Activated CD8-positive, alpha-beta T cell treated with anti-CD3 and anti-CD28 coated beads for 36 hours (primary cell): ENCODE data around the gene GOLT1A. TPM values are rescaled to one million over a fixed set of nuclear protein-coding genes. Genes with fewer than 3 reads are reported as not detected.
A peak's percentile ranks its signal among the peaks of the same experiment; 100 is the strongest.

ENCODE experiments used
- ATAC-seq: fragments of 200-7000 bp; cut with Tn5 transposase; one replicate; pipeline ENCODE4 v1.10.0; 2021; ENCODE audit warnings: mild to moderate bottlenecking, moderate library complexity
- CTCF ChIA-PET: fragments of 350-600 bp; sonication (Branson Sonifier 250); formaldehyde crosslinking; loops from one replicate; lab custom pipeline; 2021; ENCODE audit warnings: antibody characterized with exemption; lab: Charles Lee
- POLR2A ChIA-PET: fragments of 350-600 bp; sonication (Branson Sonifier 250); formaldehyde crosslinking; loops from one replicate; lab custom pipeline; 2021; ENCODE audit warnings: antibody characterized with exemption; lab: Charles Lee
- DNase-seq: peaks from one replicate; pipeline ENCODE4 v3.0.0-alpha.2; 2020
- H3K27ac Mint-ChIP-seq: one replicate; pipeline ENCODE4 v1.8.0; 2021; ENCODE audit warnings: mild to moderate bottlenecking, mixed read lengths
- H3K27me3 Mint-ChIP-seq: one replicate; pipeline ENCODE4 v1.8.0; 2021; ENCODE audit warnings: mixed read lengths
- H3K36me3 Mint-ChIP-seq: one replicate; pipeline ENCODE4 v1.8.0; 2021; ENCODE audit warnings: low read depth, mixed read lengths
- H3K4me1 Mint-ChIP-seq: one replicate; pipeline ENCODE4 v1.8.0; 2021; ENCODE audit warnings: low read depth, mixed read lengths
- H3K4me3 Mint-ChIP-seq: one replicate; pipeline ENCODE4 v1.8.0; 2021; ENCODE audit warnings: mild to moderate bottlenecking, moderate library complexity, mixed read lengths
- H3K9me3 Mint-ChIP-seq: one replicate; pipeline ENCODE4 v1.8.0; 2021; ENCODE audit warnings: mixed read lengths
- intact Hi-C: fragments of 100-400 bp; cut with micrococcal nuclease; formaldehyde crosslinking; loops from one replicate; pipeline ENCODE4 v1.10.0; 2022
- total RNA-seq, 2 experiments: library from RNA; stranded (reverse); gene quantifications; one replicate each; pipeline ENCODE4 v1.2.3, GENCODE V29; 2021
- TF ChIP-seq, protein P1 (sequence below): fragments of 200-600 bp; IDR thresholded peaks from one replicate; pipeline ENCODE4 v1.8.0; 2022; ENCODE audit warnings: antibody characterized with exemption, mild to moderate bottlenecking

GOLT1A gene
- total RNA-seq, 2 experiments from 2014 or later, result not detected

- H3K9me3 Mint-ChIP-seq, result no peaks in the 10 kb centered on the region
- no peak overlapping the region for H3K27ac Mint-ChIP-seq
- no peaks in the 10 kb centered on the region for H3K27me3 Mint-ChIP-seq
- no peak overlapping the region for H3K4me3 Mint-ChIP-seq
- H3K36me3 Mint-ChIP-seq, result no peaks in the 10 kb centered on the region
- intact Hi-C loops, result no loop called here
- ChIA-PET POLR2A (interaction anchor here (0.7 kb wide), 1 partner anchor 156 kb away, joined by 3 read pairs; no protein-coding TSS in a partner anchor), CTCF (interaction anchor here (0.8 to 12.4 kb wide), 3 partner anchors 14 to 100 kb away, joined by 3 to 142 read pairs (median 3); partner anchors contain the start of gene PLEKHA6)
- ATAC-seq (no peak), DNase-seq (no peak)
- TF ChIP-seq, protein P1, sequence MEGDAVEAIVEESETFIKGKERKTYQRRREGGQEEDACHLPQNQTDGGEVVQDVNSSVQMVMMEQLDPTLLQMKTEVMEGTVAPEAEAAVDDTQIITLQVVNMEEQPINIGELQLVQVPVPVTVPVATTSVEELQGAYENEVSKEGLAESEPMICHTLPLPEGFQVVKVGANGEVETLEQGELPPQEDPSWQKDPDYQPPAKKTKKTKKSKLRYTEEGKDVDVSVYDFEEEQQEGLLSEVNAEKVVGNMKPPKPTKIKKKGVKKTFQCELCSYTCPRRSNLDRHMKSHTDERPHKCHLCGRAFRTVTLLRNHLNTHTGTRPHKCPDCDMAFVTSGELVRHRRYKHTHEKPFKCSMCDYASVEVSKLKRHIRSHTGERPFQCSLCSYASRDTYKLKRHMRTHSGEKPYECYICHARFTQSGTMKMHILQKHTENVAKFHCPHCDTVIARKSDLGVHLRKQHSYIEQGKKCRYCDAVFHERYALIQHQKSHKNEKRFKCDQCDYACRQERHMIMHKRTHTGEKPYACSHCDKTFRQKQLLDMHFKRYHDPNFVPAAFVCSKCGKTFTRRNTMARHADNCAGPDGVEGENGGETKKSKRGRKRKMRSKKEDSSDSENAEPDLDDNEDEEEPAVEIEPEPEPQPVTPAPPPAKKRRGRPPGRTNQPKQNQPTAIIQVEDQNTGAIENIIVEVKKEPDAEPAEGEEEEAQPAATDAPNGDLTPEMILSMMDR, result no peak
- no peaks in the 10 kb centered on the region for H3K4me1 Mint-ChIP-seq
These were observed 47.5 kb upstream of the GOLT1A start for GRCh38 chr1:204261266-204261665.

DNA sequence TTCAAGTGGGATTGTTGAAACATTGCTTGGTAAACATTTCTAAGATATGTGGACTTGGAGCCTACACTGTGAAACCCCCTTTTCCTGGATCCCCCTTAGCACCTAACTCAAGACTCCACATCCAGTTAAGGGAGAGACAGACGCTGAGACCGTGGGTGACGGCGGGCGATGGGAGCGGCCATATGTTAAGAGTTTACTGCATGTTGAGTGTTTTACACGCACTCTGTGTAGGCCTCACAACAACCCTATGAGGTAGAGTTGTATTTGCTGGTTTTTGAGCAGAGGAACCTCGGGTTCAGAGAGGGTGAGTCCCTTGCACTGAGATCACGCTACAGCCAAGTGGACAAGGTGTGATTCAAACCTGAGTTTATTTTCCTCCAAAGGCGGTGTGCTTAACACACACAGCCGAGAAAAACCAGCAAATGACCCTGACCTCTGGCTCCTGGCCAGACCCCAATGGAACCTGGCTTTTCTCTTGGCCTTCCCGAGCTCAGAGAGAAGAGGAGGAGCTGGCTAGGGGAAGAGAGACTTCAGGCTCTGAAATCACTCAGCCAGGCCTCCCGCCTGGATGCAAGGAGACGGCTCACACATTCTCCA lies 46.9 kb upstream of the GOLT1A start:
- H3K9me3 Mint-ChIP-seq, result no peaks in the 10 kb centered on the region
- no peaks in the 10 kb centered on the region for H3K27me3 Mint-ChIP-seq
- H3K27ac Mint-ChIP-seq, result no peak overlapping the region
- no peaks in the 10 kb centered on the region for H3K36me3 Mint-ChIP-seq
- TF ChIP-seq, protein P1, result no peak
- no peaks in the 10 kb centered on the region for H3K4me1 Mint-ChIP-seq
- POLR2A ChIA-PET, result interaction anchor here (0.7 kb wide), 1 partner anchor 155 kb away, joined by 3 read pairs; no protein-coding TSS in a partner anchor
- CTCF ChIA-PET, result interaction anchor here (12.4 kb wide), 1 partner anchor 101 kb away, joined by 142 read pairs; the partner anchor contains the start of gene PLEKHA6
- no peak overlapping the region for H3K4me3 Mint-ChIP-seq
- ATAC-seq (no peak), DNase-seq (no peak)
- intact Hi-C loops, result no loop called here

GRCh38 chr1:204259782-204260181 lies 46.0 kb upstream of the GOLT1A start:
- no peak for DNase-seq
- no peak for ATAC-seq
- ChIA-PET POLR2A (interaction anchor here (1.1 kb wide), 1 partner anchor 19 kb away, joined by 3 read pairs; no protein-coding TSS in a partner anchor), CTCF (interaction anchor here (0.9 to 12.4 kb wide), 7 partner anchors 19 to 243 kb away, joined by 3 to 142 read pairs (median 7); partner anchors contain the start of gene PLEKHA6)
- Mint-ChIP-seq H3K4me1 (no peaks in the 10 kb centered on the region), H3K36me3 (no peaks in the 10 kb centered on the region), H3K27me3 (no peaks in the 10 kb centered on the region), H3K27ac (peak overlapping the region; percentile 51), H3K4me3 (no peak overlapping the region), H3K9me3 (no peaks in the 10 kb centered on the region)
- intact Hi-C loops, result no loop called here
- TF ChIP-seq, protein P1, result no peak

DNA sequence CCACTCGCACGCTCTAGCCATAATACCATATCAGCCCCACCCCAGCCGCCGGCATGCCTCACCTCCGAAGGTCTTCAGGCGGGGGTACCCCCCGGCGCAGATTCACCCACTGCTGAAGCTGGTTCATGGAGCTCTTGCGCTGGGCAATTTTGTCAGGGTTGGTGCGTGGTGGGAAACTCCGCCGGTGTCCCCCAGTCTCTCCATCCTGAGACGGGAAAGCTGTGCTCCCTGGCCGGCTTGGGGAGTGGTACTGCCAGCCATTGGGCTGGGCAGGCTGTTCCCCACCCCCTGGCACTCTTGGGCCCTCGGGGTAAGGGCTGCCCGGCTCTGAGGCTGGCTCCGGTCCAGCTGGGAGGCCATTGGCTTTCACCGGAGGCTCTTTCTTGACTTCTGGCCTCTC lies 45.4 kb upstream of the GOLT1A start:
- Mint-ChIP-seq H3K4me3 (no peak overlapping the region), H3K9me3 (no peaks in the 10 kb centered on the region), H3K4me1 (no peaks in the 10 kb centered on the region), H3K27me3 (no peaks in the 10 kb centered on the region), H3K27ac (no peak overlapping the region), H3K36me3 (no peaks in the 10 kb centered on the region)
- CTCF ChIA-PET, result interaction anchor here (0.7 to 12.4 kb wide), 29 partner anchors 9 to 244 kb away, joined by 3 to 142 read pairs (median 4); partner anchors contain the start of genes GOLT1A and PLEKHA6
- POLR2A ChIA-PET, result interaction anchor here (1.1 kb wide), 1 partner anchor 20 kb away, joined by 3 read pairs; no protein-coding TSS in a partner anchor
- ATAC-seq (no peak), DNase-seq (no peak)
- intact Hi-C loops, result no loop called here
- TF ChIP-seq, protein P1, result no peak
